Parathyroid adenoma (tissue), 2 donors: ENCODE data around the gene ABCF3.

Experiments
- H2AFZ ChIP-seq: fragments of 300-600 bp; sonication (generic); one replicate; pipeline ENCODE4 v1.7.0; 2017; ENCODE audit warnings: antibody characterized with exemption, mild to moderate bottlenecking
- H3K27ac ChIP-seq: fragments of 300-600 bp; sonication (generic); one replicate; pipeline ENCODE4 v1.7.0; 2017
- H3K27me3 ChIP-seq: fragments of 300-600 bp; sonication (generic); one replicate; pipeline ENCODE4 v1.7.0; 2017; ENCODE audit warnings: low read length; ENCODE audit not compliant: control insufficient read depth, insufficient read depth
- H3K36me3 ChIP-seq: fragments of 300-600 bp; sonication (generic); one replicate; pipeline ENCODE4 v1.7.0; 2017; ENCODE audit warnings: low read length; ENCODE audit not compliant: control insufficient read depth, insufficient read depth
- H3K4me1 ChIP-seq: fragments of 300-600 bp; sonication (generic); one replicate; pipeline ENCODE4 v1.7.0; 2017; ENCODE audit warnings: control low read depth
- H3K4me2 ChIP-seq: fragments of 300-600 bp; sonication (generic); one replicate; pipeline ENCODE4 v1.7.0; 2017; ENCODE audit warnings: low read length
- H3K4me3 ChIP-seq: fragments of 300-600 bp; sonication (generic); one replicate; pipeline ENCODE4 v1.7.0; 2017; ENCODE audit warnings: low read depth, low read length
- H3K79me2 ChIP-seq: fragments of 300-600 bp; sonication (generic); one replicate; pipeline ENCODE4 v1.7.0; 2017; ENCODE audit warnings: control low read depth
- H3K9ac ChIP-seq: fragments of 300-600 bp; sonication (generic); one replicate; pipeline ENCODE4 v1.7.0; 2017; ENCODE audit warnings: mild to moderate bottlenecking
- H3K9me3 ChIP-seq: fragments of 300-600 bp; sonication (generic); one replicate; pipeline ENCODE4 v1.7.0; 2017; ENCODE audit warnings: low read length; ENCODE audit not compliant: control insufficient read depth
- CTCF ChIP-seq: fragments of 300-600 bp; sonication (generic); IDR thresholded peaks from one replicate; pipeline ENCODE4 v1.7.0; 2017; ENCODE audit warnings: antibody characterized with exemption, mild to moderate bottlenecking
- donor health status: primary hyperparathyroidism.

Gene ABCF3

GRCh38 chr3:184233127-184233843 lies 47.3 kb downstream of the ABCF3 start:
- Histone ChIP-seq H3K27ac (no peak overlapping the region), H3K36me3 (no peaks in the 10 kb centered on the region), H3K9ac (no peak overlapping the region), H2AFZ (no peak overlapping the region), H3K79me2 (no peaks in the 10 kb centered on the region), H3K9me3 (no peaks in the 10 kb centered on the region), H3K27me3 (no peaks in the 10 kb centered on the region), H3K4me1 (peaks cover 7% of the 10 kb centered on the region), H3K4me2 (no peak overlapping the region), H3K4me3 (no peak overlapping the region)
- no peak for TF ChIP-seq CTCF

- H3K4me3 ChIP-seq, result no peak overlapping the region
- H3K27ac ChIP-seq, result no peak overlapping the region
- H2AFZ ChIP-seq, result peak overlapping the region; percentile 15
- peaks cover 7% of the 10 kb centered on the region for H3K4me1 ChIP-seq
- no peaks in the 10 kb centered on the region for H3K27me3 ChIP-seq
- no peaks in the 10 kb centered on the region for H3K9me3 ChIP-seq
- no peak overlapping the region for H3K4me2 ChIP-seq
- no peak overlapping the region for H3K9ac ChIP-seq
- H3K36me3 ChIP-seq, result no peaks in the 10 kb centered on the region
- peak; percentile 39 for TF ChIP-seq CTCF
- H3K79me2 ChIP-seq, result no peaks in the 10 kb centered on the region
These were observed 48.2 kb downstream of the ABCF3 start for GRCh38 chr3:184234224-184234623.

- no peak overlapping the region for H3K4me3 ChIP-seq
- no peak for TF ChIP-seq CTCF
- no peaks in the 10 kb centered on the region for H3K79me2 ChIP-seq
- H3K4me1 ChIP-seq, result peaks cover 7% of the 10 kb centered on the region
- H3K36me3 ChIP-seq, result no peaks in the 10 kb centered on the region
- no peak overlapping the region for H3K27ac ChIP-seq
- H3K4me2 ChIP-seq, result no peak overlapping the region
- H2AFZ ChIP-seq, result peak overlapping the region; percentile 15
- H3K9ac ChIP-seq, result no peak overlapping the region
- no peaks in the 10 kb centered on the region for H3K27me3 ChIP-seq
- no peaks in the 10 kb centered on the region for H3K9me3 ChIP-seq
These were observed 48.8 kb downstream of the ABCF3 start for GRCh38 chr3:184234671-184235380.

GRCh38 chr3:184235381-184236032 lies 49.5 kb downstream of the ABCF3 start:
- H3K36me3 ChIP-seq, result no peaks in the 10 kb centered on the region

More at GRCh38 chr3:184235381-184236032, 49.5 kb downstream of the ABCF3 start:
- Histone ChIP-seq H3K27me3 (no peaks in the 10 kb centered on the region), H3K9me3 (no peaks in the 10 kb centered on the region), H3K4me1 (peaks cover 7% of the 10 kb centered on the region), H3K4me3 (no peak overlapping the region), H3K9ac (no peak overlapping the region), H3K4me2 (no peak overlapping the region), H3K27ac (no peak overlapping the region), H3K79me2 (no peaks in the 10 kb centered on the region), H2AFZ (no peak overlapping the region)
- TF ChIP-seq CTCF, result no peak
